HG03378 (cell line): ENCODE data around the gene EPDR1.

Experiments
- ATAC-seq: cut with Tn5 transposase; IDR thresholded peaks from one replicate; pipeline ENCODE4 v1.9.1; 2021; ENCODE audit warnings: mild to moderate bottlenecking, moderate library complexity; ENCODE audit not compliant: unreplicated experiment

The EPDR1 gene

GRCh38 chr7:37920305-37920848 is at the start of gene EPDR1:
Gene EPDR1 (plus strand): TSS chr7:37920640. CDS start chr7:37920940, 300 bp downstream.
- ATAC-seq, result peak; percentile 51

- no peak for ATAC-seq
Measured at GRCh38 chr7:37882086-37882485, 38.4 kb upstream of the EPDR1 start.

DNA sequence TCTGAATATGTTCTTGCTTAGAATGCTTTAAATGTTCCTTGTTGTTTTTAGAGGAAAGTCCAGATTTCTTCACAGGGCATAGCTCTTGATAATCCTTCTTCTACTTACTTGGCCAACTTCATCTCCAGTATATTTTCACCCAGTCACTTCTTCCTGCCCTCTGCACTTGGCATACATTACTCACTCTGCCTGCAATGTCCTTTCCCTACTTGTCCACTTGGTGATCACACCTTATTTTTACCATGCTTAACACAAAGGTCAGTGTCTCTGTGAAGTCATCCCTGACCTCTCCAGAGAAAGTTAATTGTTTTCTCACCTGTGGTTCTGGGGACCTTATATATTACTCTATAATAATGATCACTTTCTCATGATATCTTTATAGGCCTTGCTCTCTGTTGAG is 27.1 kb upstream of the EPDR1 start:
- no peak for ATAC-seq

GRCh38 chr7:37894671-37895070 is 25.8 kb upstream of the EPDR1 start:
- no peak for ATAC-seq

DNA sequence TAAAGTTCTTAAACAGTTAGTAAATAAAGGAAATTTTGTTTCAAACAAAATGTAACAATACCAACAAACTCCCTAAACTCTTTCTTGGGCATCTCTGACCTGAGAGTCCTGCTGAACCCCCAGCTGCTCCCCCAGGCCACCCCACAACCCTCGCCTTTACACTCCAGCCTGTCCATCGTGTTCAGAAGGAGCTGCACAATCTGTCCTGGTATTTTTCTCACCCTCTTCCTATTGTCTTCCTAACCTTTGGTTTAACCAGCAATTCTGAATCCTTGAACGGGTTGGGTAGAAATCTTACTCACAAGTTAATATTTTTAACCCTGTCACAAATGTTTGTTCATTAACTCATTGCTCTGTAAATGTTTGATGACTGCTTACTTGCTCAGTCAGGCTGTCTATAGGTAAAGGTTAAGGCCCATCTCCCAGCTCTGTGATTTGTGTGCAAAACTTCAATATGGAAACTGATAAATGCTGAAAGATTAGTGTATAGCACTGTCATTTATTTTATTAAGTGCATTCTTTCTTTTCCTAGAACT is 20.7 kb upstream of the EPDR1 start:
- no peak for ATAC-seq

GRCh38 chr7:37901236-37901827 is 19.1 kb upstream of the EPDR1 start:
- no peak for ATAC-seq

- ATAC-seq, result no peak
Measured at GRCh38 chr7:37901890-37902524, 18.4 kb upstream of the EPDR1 start.

- no peak for ATAC-seq
Measured at GRCh38 chr7:37908221-37908788, 12.1 kb upstream of the EPDR1 start.

GRCh38 chr7:37912756-37913155 is 7.7 kb upstream of the EPDR1 start:
- ATAC-seq, result no peak

DNA sequence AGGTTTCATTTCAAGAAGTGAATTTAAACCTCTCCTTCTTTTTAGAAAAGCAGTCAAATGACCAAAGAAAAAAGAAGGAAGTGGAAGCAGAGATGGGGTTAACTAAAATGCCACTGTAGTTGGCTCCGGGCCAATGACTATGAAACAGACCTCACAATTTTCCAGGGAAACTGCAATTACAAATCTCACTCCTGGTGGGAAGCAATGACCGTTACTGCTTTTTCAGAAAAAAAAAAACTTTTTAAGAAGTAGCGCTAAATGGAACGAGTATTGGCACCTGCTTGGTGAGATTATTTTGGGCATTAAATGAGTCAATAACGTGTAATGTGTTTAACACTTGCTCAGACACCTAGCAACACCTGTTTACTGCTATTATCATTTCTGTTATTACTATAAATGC is 5.0 kb upstream of the EPDR1 start:
- ATAC-seq, result peak; percentile 42

DNA sequence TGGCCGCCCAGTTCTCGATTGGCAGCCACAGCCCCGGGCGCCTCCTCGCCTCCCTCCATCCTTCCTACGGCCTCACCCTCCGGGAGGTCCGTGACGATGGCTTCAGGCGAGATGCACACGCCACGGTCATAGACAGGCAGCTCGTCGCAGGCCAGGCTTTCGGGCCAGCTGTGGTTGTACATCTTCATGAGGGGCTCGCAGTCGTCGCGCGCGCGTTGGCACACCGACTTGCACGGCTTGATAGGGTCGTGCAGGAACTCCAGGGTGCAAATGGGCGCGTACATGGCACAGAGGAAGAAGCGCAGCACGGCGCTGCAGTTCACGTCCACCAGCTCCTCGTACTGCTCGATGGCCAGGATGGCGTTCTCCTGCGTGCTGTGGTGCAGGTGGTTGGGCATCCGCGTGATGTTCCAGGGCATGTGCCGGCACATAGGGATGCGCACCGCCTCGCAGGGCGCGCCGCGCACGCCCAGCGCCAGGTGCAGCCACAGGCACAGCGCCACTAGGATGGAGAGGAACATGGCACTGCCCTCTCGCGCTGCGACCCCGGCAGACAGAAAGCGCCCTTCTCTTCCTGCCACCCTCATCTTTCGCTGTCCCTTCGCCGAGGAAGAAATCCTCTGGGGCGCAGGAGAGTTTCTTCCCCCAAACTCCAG is 4.3 kb upstream of the EPDR1 start:
- no peak for ATAC-seq

DNA sequence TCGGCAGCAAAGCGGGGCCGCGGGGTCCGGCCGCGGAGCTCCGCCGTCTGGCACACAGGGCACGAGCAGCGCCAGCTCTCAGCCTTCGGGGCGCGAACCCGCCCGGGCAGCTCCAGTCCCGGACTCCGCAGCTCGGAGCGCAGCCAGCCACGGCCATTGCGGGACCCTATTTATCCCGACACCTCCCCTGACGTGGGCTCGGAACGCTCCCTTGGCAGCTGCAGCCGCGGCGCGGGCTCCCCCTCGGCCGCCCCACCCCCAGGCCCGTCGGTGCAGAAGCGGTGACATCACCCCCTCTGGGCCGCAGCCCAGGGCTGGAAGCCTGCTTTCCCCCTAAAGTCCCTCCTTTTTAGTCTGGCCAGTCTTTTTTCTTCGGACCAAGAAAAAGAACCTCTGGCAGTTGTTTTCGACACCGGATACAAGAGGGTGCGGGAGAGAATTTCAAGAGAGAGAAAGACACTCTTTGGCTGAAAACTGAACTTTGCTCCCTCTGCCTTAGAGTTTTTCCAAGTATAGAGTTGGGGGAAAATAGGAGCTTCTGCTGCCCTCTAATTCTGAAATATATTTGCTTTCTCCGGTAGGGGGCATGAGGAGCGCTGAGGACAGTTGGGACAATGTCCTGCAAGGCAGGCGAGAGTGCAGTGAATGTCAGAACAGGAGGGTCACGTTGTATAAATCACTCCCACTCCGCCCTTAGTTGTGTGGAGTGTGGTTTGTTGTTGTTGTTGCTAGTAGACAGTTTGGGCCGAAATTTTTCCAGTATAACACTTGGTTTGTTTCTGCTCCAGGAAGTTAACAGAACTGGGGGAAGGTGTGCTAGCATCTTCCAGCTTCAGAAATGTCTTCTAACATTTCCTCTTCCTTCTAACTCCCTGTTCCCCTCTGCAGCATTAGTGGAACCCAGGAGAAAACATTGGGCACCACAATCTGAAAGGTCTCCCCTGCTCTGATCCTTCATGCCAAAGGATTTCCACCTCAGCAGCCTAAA is 3.5 kb upstream of the EPDR1 start, which contains the start of gene SFRP4:
SFRP4 (minus strand) TSS at position 145 of the 988 bp plus-strand sequence. CDS start 280 bp downstream, outside the sequence.
- ATAC-seq, result peak; percentile 34

DNA sequence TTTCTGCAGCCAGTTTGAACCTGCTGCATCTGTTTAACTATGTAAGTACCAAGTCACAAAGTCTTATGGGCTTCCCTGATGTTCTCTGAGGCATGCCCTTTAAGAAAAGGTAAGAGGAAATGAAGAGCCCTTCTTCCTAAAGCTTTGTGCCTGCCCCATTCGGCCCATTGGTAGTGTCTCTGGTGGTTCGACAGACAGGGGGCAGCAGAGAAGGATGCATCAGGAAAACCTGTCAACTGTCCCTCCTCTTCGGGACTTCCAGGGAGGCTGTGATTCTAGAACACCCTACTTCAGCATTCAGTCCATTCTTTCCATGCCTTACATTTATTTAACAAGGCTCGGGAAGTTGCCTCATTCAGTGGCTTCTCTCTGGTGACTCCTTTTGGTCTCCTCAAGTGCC is 1.9 kb upstream of the EPDR1 start:
- ATAC-seq, result no peak

GRCh38 chr7:37920849-37921805 is 687 bp downstream of the EPDR1 start:
- peak; percentile 45 for ATAC-seq

DNA sequence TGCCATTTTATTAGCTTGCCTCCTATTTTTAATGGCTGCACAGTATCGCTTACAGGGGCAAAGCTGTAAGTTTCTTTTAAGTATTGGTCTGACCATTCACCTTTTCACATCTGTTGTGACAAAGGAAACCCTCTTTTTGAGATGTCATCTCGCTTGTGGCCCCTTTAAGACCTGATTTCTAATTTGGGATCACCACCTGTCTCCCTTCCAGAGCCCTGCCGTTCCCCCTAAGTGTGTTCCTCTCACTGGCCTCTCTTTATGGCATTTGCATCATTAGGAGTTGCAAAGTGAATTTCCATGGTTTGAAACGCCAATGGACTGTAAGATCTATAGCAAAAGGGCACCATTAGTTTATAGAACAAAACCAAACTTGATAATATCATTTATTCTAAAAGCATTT is 1.4 kb downstream of the EPDR1 start:
- no peak for ATAC-seq

DNA sequence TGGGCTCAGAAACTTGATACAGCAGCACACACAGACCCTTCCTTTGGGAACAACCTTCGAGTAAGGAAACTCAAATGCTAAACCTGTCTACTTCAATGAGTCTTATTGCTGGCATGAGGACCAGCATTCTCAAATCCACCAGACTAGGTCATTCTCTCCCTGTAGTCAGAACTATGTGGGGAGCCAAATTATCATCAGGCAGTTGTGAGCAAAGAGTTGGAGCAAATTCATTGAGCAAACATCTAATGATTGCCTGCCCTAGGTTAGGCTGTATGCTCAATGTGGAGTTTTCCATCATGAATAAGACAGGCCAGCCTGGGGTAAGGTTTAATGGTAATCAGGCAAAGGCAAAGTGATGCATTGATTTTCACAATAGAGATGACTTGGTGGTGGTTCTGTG is 3.6 kb downstream of the EPDR1 start:
- ATAC-seq, result no peak

GRCh38 chr7:37924491-37925041 is 4.1 kb downstream of the EPDR1 start:
- ATAC-seq, result no peak

GRCh38 chr7:37925620-37926019 is 5.2 kb downstream of the EPDR1 start:
- no peak for ATAC-seq
